ENCODE results near the gene ERBB4.

DNA sequence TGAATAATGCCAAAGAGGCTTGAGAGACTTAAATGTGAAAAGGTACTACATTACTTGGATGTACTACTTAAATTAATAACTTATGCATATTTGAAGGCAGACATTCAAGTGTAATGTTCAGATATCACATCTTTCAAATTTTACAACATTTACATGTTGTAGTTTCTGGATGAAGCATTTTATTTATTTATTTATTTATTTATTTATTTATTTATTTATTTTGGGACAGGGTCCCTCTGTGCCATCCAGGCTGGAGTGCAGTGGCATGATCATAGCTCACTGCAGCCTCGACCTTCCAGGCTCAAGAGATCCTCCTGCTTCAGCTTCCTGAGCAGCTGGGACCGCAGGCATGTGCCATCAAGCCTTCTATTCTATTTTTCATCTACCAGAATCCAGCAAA, 596.4 kb downstream of the ERBB4 start:
- TF ChIP-seq, protein P1, sequence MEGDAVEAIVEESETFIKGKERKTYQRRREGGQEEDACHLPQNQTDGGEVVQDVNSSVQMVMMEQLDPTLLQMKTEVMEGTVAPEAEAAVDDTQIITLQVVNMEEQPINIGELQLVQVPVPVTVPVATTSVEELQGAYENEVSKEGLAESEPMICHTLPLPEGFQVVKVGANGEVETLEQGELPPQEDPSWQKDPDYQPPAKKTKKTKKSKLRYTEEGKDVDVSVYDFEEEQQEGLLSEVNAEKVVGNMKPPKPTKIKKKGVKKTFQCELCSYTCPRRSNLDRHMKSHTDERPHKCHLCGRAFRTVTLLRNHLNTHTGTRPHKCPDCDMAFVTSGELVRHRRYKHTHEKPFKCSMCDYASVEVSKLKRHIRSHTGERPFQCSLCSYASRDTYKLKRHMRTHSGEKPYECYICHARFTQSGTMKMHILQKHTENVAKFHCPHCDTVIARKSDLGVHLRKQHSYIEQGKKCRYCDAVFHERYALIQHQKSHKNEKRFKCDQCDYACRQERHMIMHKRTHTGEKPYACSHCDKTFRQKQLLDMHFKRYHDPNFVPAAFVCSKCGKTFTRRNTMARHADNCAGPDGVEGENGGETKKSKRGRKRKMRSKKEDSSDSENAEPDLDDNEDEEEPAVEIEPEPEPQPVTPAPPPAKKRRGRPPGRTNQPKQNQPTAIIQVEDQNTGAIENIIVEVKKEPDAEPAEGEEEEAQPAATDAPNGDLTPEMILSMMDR (IDR thresholded peaks at IDR 0.05) = no peak
- TF ChIP-seq POLR2A (IDR thresholded peaks at IDR 0.05) = no peak

Data from prostate gland (tissue), 2 donors.